SK-N-SH (cell line): ENCODE data around the gene GCNT2. TPM values are rescaled to one million over a fixed set of nuclear protein-coding genes. Genes with fewer than 3 reads are reported as not detected.

ENCODE experiments used
- CTCF ChIA-PET: fragments of 300-600, 350-600 bp; formaldehyde crosslinking; extraction: SDS; loops from one replicate; lab custom pipeline; 2021; lab: Yijun Ruan, JAX
- POLR2A ChIA-PET: fragments of 350-600 bp; sonication (Branson Sonifier 250); formaldehyde crosslinking; extraction: SDS; loops from one replicate; lab custom pipeline; 2020; ENCODE audit warnings: antibody characterized with exemption, inconsistent platforms; lab: Yijun Ruan, JAX
- DNase-seq: peaks from one replicate; pipeline ENCODE4 v3.0.0; 2012
- H2AFZ ChIP-seq: fragments of 200-600 bp; sonication (generic); 2 replicates; pipeline ENCODE4 v1.8.1; 2016; ENCODE audit warnings: antibody characterized with exemption, mild to moderate bottlenecking, low read depth
- H3F3A ChIP-seq: fragments of 200-600 bp; sonication (generic); replicated peaks from 2 replicates; pipeline ENCODE3; 2016; ENCODE audit warnings: antibody characterized with exemption, mild to moderate bottlenecking; ENCODE audit not compliant: insufficient read depth
- H3K27ac ChIP-seq, 2 experiments: fragments of 200-500 bp in 1 of 2; fragments of 200-600 bp in 1 of 2; sonication (Bioruptor generic) in 1 of 2; sonication (generic), shearing (Covaris generic) in 1 of 2; 2 replicates each; pipeline versions ENCODE4 v1.5.1 to v1.6.1; 2014 to 2016; ENCODE audit warnings: low read depth in 2 of 2, inconsistent platforms in 1 of 2, low read length in 1 of 2, mild to moderate bottlenecking in 1 of 2, mixed read lengths in 1 of 2
- H3K27me3 ChIP-seq: fragments of 200-600 bp; sonication (generic), shearing (Covaris generic); 2 replicates; pipeline ENCODE4 v1.6.1; 2016; ENCODE audit warnings: mixed run types; ENCODE audit not compliant: insufficient read depth
- H3K36me3 ChIP-seq, 2 experiments: fragments of 200-500 bp in 1 of 2; fragments of 200-600 bp in 1 of 2; sonication (Bioruptor generic) in 1 of 2; sonication (generic) in 1 of 2; replicated peaks in 1 of 2; 2 replicates each; pipeline versions ENCODE3 to v1.5.1; 2014 to 2016; ENCODE audit warnings: low read length in 1 of 2, mild to moderate bottlenecking in 1 of 2; ENCODE audit not compliant: insufficient read depth in 2 of 2, control insufficient read depth in 1 of 2
- H3K4me1 ChIP-seq, 2 experiments: fragments of 200-500 bp in 1 of 2; fragments of 200-600 bp in 1 of 2; sonication (Bioruptor generic) in 1 of 2; sonication (generic), shearing (Covaris generic) in 1 of 2; 2 replicates each; pipeline versions ENCODE4 v1.5.1 to v1.6.1; 2014 to 2016; ENCODE audit warnings: low read depth in 1 of 2, low read length in 1 of 2, mixed run types in 1 of 2; ENCODE audit not compliant: insufficient read depth in 2 of 2, control insufficient read depth in 1 of 2
- H3K4me2 ChIP-seq: fragments of 200-600 bp; sonication (generic), shearing (Covaris generic); 2 replicates; pipeline ENCODE4 v1.6.1; 2017; ENCODE audit warnings: mixed run types
- H3K4me3 ChIP-seq, 2 experiments: fragments of 200-500 bp in 1 of 2; fragments of 200-600 bp in 1 of 2; sonication (Bioruptor generic) in 1 of 2; sonication (generic), shearing (Covaris generic) in 1 of 2; 2 replicates each; pipeline versions ENCODE4 v1.5.1 to v1.8.1; 2014 to 2016; ENCODE audit warnings: low read depth in 2 of 2, inconsistent platforms in 1 of 2, low read length in 1 of 2, mild to moderate bottlenecking in 1 of 2, mixed read lengths in 1 of 2, moderate library complexity in 1 of 2
- H3K79me2 ChIP-seq: fragments of 200-600 bp; sonication (generic); 2 replicates; pipeline ENCODE4 v1.8.1; 2017; ENCODE audit warnings: mild to moderate bottlenecking; ENCODE audit not compliant: insufficient read depth
- H3K9ac ChIP-seq: fragments of 200-600 bp; sonication (generic); 2 replicates; pipeline ENCODE4 v1.6.1; 2017; ENCODE audit warnings: mixed run types
- H3K9me2 ChIP-seq: fragments of 200-600 bp; sonication (generic); 2 replicates; pipeline ENCODE4 v1.6.1; 2017; ENCODE audit warnings: mixed run types
- H3K9me3 ChIP-seq: fragments of 200-600 bp; sonication (generic); 2 replicates; pipeline ENCODE4 v1.6.1; 2017; ENCODE audit warnings: mixed run types, mild to moderate bottlenecking, moderate library complexity
- H4K20me1 ChIP-seq: fragments of 200-600 bp; sonication (generic); 2 replicates; pipeline ENCODE4 v1.6.1; 2017; ENCODE audit warnings: mild to moderate bottlenecking, mixed run types; ENCODE audit not compliant: insufficient read depth
- EZH2phosphoT487 ChIP-seq: fragments of 200-600 bp; sonication (generic); IDR thresholded peaks from 2 replicates; pipeline ENCODE4 v1.6.1; 2017; ENCODE audit warnings: low read depth, mixed run types, mild to moderate bottlenecking, antibody characterized with exemption, moderate library complexity, borderline replicate concordance
- FOSL2 ChIP-seq: IDR thresholded peaks from 2 replicates; pipeline ENCODE4 v1.4.0; 2012; ENCODE audit warnings: low read depth, mild to moderate bottlenecking, moderate library complexity, borderline replicate concordance
- GATA2 ChIP-seq: sonication (generic); formaldehyde crosslinking; IDR thresholded peaks from 2 replicates; pipeline ENCODE4 v1.5.0; 2020; ENCODE audit warnings: mild to moderate bottlenecking, missing genetic modification reagents
- RAD21 ChIP-seq: IDR thresholded peaks from 2 replicates; pipeline ENCODE4 v1.6.1; 2012; ENCODE audit warnings: mild to moderate bottlenecking, low read length
- RFX5 ChIP-seq: IDR thresholded peaks from 2 replicates; pipeline ENCODE4 v1.6.1; 2012; ENCODE audit warnings: mild to moderate bottlenecking, improper control_type of control experiment, low read length
- RXRA ChIP-seq: IDR thresholded peaks from 2 replicates; pipeline ENCODE4 v1.4.0; 2012; ENCODE audit warnings: low read depth, mild to moderate bottlenecking, borderline replicate concordance
- SIN3A ChIP-seq: IDR thresholded peaks from 2 replicates; pipeline ENCODE4 v1.6.1; 2012; ENCODE audit warnings: low read depth, mild to moderate bottlenecking, low read length, moderate library complexity, borderline replicate concordance
- SMC3 ChIP-seq: IDR thresholded peaks from 2 replicates; pipeline ENCODE4 v1.6.1; 2012; ENCODE audit warnings: low read depth, low read length, improper control_type of control experiment
- TAF1 ChIP-seq: IDR thresholded peaks from 2 replicates; pipeline ENCODE4 v1.6.1; 2012; ENCODE audit warnings: low read depth, mild to moderate bottlenecking, low read length, moderate library complexity, borderline replicate concordance
- WGBS: methylation state at CpG from one replicate; pipeline ENCODE4 v1.1.6; 2017; ENCODE audit warnings: low lambda C conversion rate; 5-methylcytosine and 5-hydroxymethylcytosine counted together
- polyA plus RNA-seq, 3 experiments: library from polyadenylated mRNA; depleted of rRNA; stranded (reverse); fragments of >200 nt; gene quantifications; 2 replicates each; pipeline ENCODE4 v1.2.3, GENCODE V29; 2012
- TF ChIP-seq, protein P1 (sequence below): IDR thresholded peaks from 2 replicates; pipeline ENCODE4 v1.4.0; 2012; ENCODE audit warnings: low read depth
- TF ChIP-seq, protein P2 (sequence below): fragments of 200-600 bp; sonication (generic); IDR thresholded peaks from 2 replicates; pipeline ENCODE4 v1.6.1; 2017; ENCODE audit warnings: antibody characterized with exemption, mild to moderate bottlenecking, moderate library complexity
- TF ChIP-seq, protein P3 (sequence below): IDR thresholded peaks from 2 replicates; pipeline ENCODE4 v1.4.0; 2012; ENCODE audit warnings: low read depth, borderline replicate concordance
- TF ChIP-seq, protein P4 (sequence below): fragments of 150-350 bp; IDR thresholded peaks from 2 replicates; pipeline ENCODE4 v1.6.1; 2017; ENCODE audit warnings: antibody characterized with exemption, low read length, low read depth, borderline replicate concordance

Gene GCNT2
- polyA plus RNA-seq, 1 of the 3 experiments (the other 2 are of a cell fraction): 0.13 TPM

DNA sequence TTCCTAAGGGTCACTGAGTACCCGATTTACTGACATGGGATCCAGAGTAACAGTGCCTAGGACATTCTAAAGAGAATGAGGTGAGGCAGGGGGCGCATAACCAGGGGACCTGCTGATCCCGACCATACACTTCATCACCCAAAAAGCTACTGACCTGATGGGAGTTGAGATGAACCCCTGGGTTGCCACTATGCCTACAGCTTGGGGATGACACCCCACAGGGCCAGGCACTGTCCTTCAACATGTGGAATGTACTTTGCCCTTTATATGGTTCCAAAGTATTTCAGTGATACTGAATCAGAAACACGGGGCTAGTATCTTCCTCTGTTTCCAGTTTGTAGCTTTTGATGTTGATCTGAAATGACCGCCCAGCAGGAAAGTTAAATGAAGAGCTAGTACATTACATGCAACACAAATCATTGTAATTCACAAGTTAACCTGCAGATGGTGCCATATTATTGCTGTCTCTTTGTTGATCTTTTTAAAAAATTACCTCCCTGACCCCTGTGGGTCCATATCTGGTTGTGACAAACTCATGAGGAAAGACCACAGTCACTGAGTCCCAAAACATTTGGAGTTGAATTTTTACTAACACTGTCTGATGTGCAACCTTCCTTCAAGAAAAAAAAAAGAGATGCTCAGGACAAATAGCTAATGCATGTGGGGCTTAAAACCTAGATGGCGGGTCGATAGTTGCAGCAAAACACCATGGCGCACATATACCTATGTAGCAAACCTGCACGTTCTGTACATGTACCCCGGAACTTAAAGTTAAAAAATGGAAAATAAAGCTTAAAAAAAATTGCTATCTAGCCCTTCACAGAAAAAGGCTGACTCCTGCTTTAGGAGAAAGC is 42.7 kb upstream of the GCNT2 start:
- Histone ChIP-seq H3K9me3 (no peaks in the 10 kb centered on the region), H3F3A (no peaks in the 10 kb centered on the region), H3K27ac (no peak overlapping the region), H3K4me1 (0 out of 4 replicates have a peak, but pooled peaks cover 0 to 3% of the 10 kb centered on the region in 2 experiments), H3K9me2 (no peaks in the 10 kb centered on the region), H3K36me3 (no peaks in the 10 kb centered on the region), H3K79me2 (no peaks in the 10 kb centered on the region), H3K4me2 (no peak overlapping the region), H3K9ac (no peak overlapping the region), H4K20me1 (no peaks in the 10 kb centered on the region)
- peak; percentile 62 for DNase-seq
- WGBS: 38% methylated on average over 10 of the region's 10 CpGs
- TF ChIP-seq RAD21: peak; percentile 75
- TF ChIP-seq SMC3: peak; percentile 36
- TF ChIP-seq, protein P1, sequence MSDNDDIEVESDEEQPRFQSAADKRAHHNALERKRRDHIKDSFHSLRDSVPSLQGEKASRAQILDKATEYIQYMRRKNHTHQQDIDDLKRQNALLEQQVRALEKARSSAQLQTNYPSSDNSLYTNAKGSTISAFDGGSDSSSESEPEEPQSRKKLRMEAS: no peak
- TF ChIP-seq RXRA: no peak
- TF ChIP-seq, protein P2, sequence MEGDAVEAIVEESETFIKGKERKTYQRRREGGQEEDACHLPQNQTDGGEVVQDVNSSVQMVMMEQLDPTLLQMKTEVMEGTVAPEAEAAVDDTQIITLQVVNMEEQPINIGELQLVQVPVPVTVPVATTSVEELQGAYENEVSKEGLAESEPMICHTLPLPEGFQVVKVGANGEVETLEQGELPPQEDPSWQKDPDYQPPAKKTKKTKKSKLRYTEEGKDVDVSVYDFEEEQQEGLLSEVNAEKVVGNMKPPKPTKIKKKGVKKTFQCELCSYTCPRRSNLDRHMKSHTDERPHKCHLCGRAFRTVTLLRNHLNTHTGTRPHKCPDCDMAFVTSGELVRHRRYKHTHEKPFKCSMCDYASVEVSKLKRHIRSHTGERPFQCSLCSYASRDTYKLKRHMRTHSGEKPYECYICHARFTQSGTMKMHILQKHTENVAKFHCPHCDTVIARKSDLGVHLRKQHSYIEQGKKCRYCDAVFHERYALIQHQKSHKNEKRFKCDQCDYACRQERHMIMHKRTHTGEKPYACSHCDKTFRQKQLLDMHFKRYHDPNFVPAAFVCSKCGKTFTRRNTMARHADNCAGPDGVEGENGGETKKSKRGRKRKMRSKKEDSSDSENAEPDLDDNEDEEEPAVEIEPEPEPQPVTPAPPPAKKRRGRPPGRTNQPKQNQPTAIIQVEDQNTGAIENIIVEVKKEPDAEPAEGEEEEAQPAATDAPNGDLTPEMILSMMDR: peak; percentile 77
- TF ChIP-seq, all 33 proteins: peak for 3
- Histone ChIP-seq H3K4me3 (no peak overlapping the region), H2AFZ (no peak overlapping the region), H3K27me3 (no peaks in the 10 kb centered on the region)
- ChIA-PET CTCF (interaction anchor here (0.6 to 2.8 kb wide), 31 partner anchors 9 to 1438 kb away, joined by 3 to 28 read pairs (median 4); no protein-coding TSS in a partner anchor), POLR2A (no interaction called here)

DNA sequence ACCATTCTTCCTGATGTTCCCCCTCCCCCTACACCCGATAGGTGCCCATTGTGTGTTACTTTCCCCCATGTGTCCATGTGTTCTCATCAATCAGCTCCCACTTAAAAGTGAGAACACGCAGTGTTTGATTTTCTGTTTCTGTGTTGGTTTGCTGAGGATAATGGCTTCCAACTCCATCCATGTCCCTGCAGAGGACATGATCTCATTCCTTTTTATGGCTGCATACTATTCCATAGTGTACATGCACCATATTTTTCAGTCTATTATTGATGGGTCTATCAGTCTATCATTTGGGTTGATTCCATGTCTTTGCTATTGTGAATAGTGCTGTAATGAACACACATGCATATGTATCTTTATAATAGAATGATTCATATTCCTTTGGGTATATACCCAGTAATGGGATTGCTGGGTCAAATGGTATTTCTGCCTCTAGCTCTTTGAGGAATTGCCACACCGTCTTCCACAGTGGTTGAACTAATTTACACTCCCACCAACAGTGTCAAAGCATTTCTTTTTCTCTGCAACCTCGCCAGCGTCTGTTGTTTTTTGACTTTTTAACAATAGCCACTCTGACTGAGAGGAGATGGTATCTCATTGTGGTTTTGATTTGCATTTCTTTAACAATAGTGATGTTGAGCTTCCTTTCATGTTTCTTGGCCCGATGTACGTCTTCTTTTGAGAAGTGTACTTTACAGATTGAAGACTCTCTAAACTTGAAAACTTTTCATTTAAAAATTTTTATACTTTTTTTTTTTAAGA is 41.0 kb upstream of the GCNT2 start:
- Histone ChIP-seq H3K4me1 (0 out of 4 replicates have a peak, but pooled peaks cover 0 to 3% of the 10 kb centered on the region in 2 experiments), H4K20me1 (no peaks in the 10 kb centered on the region), H2AFZ (0 out of 2 replicates have a peak overlapping the region, but pooled peaks have one; percentile 29), H3K4me2 (no peak overlapping the region), H3F3A (no peaks in the 10 kb centered on the region), H3K36me3 (no peaks in the 10 kb centered on the region), H3K9ac (no peak overlapping the region), H3K79me2 (no peaks in the 10 kb centered on the region), H3K9me2 (no peaks in the 10 kb centered on the region), H3K4me3 (no peak overlapping the region), H3K27ac (no peak overlapping the region), H3K9me3 (no peaks in the 10 kb centered on the region), H3K27me3 (no peaks in the 10 kb centered on the region)
- 64% methylated on average over 7 of the region's 7 CpGs for WGBS
- TF ChIP-seq GATA2 (CRISPR knock-in tag) (no peak), TAF1 (no peak), SIN3A (no peak), EZH2phosphoT487 (no peak), RFX5 (no peak), SMC3 (no peak), FOSL2 (no peak)
- TF ChIP-seq, protein P1: no peak
- TF ChIP-seq, protein P3, sequence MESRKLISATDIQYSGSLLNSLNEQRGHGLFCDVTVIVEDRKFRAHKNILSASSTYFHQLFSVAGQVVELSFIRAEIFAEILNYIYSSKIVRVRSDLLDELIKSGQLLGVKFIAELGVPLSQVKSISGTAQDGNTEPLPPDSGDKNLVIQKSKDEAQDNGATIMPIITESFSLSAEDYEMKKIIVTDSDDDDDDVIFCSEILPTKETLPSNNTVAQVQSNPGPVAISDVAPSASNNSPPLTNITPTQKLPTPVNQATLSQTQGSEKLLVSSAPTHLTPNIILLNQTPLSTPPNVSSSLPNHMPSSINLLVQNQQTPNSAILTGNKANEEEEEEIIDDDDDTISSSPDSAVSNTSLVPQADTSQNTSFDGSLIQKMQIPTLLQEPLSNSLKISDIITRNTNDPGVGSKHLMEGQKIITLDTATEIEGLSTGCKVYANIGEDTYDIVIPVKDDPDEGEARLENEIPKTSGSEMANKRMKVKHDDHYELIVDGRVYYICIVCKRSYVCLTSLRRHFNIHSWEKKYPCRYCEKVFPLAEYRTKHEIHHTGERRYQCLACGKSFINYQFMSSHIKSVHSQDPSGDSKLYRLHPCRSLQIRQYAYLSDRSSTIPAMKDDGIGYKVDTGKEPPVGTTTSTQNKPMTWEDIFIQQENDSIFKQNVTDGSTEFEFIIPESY: no peak
- TF ChIP-seq, protein P4, sequence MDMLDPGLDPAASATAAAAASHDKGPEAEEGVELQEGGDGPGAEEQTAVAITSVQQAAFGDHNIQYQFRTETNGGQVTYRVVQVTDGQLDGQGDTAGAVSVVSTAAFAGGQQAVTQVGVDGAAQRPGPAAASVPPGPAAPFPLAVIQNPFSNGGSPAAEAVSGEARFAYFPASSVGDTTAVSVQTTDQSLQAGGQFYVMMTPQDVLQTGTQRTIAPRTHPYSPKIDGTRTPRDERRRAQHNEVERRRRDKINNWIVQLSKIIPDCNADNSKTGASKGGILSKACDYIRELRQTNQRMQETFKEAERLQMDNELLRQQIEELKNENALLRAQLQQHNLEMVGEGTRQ: no peak
- POLR2A ChIA-PET: no interaction called here
- CTCF ChIA-PET: interaction anchor here (2.1 to 2.8 kb wide), 2 partner anchors 322 to 335 kb away, joined by 9 to 28 read pairs; no protein-coding TSS in a partner anchor
- DNase-seq: no peak
